ENCODE results near the gene CIB2. TPM values are rescaled to one million over a fixed set of nuclear protein-coding genes. Genes with fewer than 3 reads are reported as not detected.
A peak's percentile ranks its signal among the peaks of the same experiment; 100 is the strongest.
"Not testable (repeated sequence)": the region's sequence is repeated elsewhere in the genome, so short reads cannot be mapped to it uniquely, and the experiment has no call there.

CIB2 gene
- total RNA-seq, 1 donor from 2014 or later: 9.6 TPM

DNA sequence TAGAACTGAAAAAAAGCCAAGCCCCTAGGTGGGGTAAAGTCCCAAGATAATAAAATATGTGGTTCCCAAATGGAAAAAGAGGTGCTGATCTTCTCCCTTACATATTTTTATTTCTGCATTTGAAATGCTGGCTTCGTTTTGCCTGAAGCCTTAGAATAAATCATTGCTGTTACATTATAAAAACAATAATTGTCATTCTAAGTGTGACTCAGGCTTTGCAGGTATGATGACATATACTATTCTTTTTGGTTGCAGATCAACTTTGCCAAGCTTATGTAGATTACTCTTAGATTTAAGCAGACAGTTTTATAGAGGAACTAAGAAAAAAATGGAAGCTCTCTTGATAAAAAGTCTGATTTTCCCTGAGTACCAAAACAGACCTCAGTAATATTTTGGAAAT lies 25.4 kb upstream of the CIB2 start:
- Mint-ChIP-seq H3K27ac (ENCODE audit: unreplicated experiment) (peak overlapping the region; percentile 31), H3K4me3 (ENCODE audit: unreplicated experiment) (no peak overlapping the region), H3K4me1 (ENCODE audit: unreplicated experiment) (peaks cover 12% of the 10 kb centered on the region), H3K9me3 (ENCODE audit: unreplicated experiment) (no peaks in the 10 kb centered on the region), H3K27me3 (ENCODE audit: unreplicated experiment) (no peaks in the 10 kb centered on the region), H3K36me3 (ENCODE audit: unreplicated experiment) (peaks cover 10% of the 10 kb centered on the region)
- no peak for TF ChIP-seq CTCF (IDR thresholded peaks at IDR 0.05)
- DNase-seq (ENCODE audit: extremely low spot score, unreplicated experiment): no peak

- Mint-ChIP-seq H3K36me3 (ENCODE audit: unreplicated experiment) (peaks cover 9% of the 10 kb centered on the region), H3K4me1 (ENCODE audit: unreplicated experiment) (peaks cover 17% of the 10 kb centered on the region), H3K27ac (ENCODE audit: unreplicated experiment) (peak overlapping the region; percentile 1), H3K27me3 (ENCODE audit: unreplicated experiment) (no peaks in the 10 kb centered on the region), H3K9me3 (ENCODE audit: unreplicated experiment) (no peaks in the 10 kb centered on the region), H3K4me3 (ENCODE audit: unreplicated experiment) (no peak overlapping the region)
- TF ChIP-seq CTCF (IDR thresholded peaks at IDR 0.05): no peak
- no peak for DNase-seq (ENCODE audit: extremely low spot score, unreplicated experiment)
Observed at GRCh38 chr15:78155355-78155939, 24.2 kb upstream of the CIB2 start.

- H3K4me3 Mint-ChIP-seq (ENCODE audit: unreplicated experiment): no peak overlapping the region
- no peaks in the 10 kb centered on the region for H3K27me3 Mint-ChIP-seq (ENCODE audit: unreplicated experiment)
- H3K27ac Mint-ChIP-seq (ENCODE audit: unreplicated experiment): no peak overlapping the region
- no peaks in the 10 kb centered on the region for H3K9me3 Mint-ChIP-seq (ENCODE audit: unreplicated experiment)
- no peak for DNase-seq (ENCODE audit: extremely low spot score, unreplicated experiment)
- peaks cover 9% of the 10 kb centered on the region for H3K36me3 Mint-ChIP-seq (ENCODE audit: unreplicated experiment)
- H3K4me1 Mint-ChIP-seq (ENCODE audit: unreplicated experiment): peaks cover 22% of the 10 kb centered on the region
- TF ChIP-seq CTCF (IDR thresholded peaks at IDR 0.05): no peak
Observed at GRCh38 chr15:78154955-78155354, 23.7 kb upstream of the CIB2 start.

DNA sequence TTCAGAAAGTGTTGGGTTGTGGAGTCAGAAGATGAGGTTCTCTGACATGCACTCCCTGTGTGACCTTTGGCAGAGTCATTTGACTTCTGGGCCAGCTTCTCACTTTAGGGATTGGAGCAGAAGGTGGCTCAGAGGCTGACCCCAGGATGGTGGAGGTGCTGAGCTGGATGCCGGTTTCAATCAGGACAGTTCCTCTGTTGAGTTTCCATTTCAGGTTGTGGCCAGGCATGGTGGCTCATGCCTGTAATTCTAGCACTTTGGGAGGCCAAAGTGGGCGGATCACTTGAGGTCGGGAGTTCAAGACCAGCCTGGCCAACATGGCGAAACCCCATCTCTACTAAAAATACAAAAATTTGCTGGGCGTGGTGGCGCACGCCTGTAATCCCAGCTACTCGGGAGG lies 19.8 kb upstream of the CIB2 start:
- H3K27me3 Mint-ChIP-seq (ENCODE audit: unreplicated experiment): not testable (repeated sequence)

DNA sequence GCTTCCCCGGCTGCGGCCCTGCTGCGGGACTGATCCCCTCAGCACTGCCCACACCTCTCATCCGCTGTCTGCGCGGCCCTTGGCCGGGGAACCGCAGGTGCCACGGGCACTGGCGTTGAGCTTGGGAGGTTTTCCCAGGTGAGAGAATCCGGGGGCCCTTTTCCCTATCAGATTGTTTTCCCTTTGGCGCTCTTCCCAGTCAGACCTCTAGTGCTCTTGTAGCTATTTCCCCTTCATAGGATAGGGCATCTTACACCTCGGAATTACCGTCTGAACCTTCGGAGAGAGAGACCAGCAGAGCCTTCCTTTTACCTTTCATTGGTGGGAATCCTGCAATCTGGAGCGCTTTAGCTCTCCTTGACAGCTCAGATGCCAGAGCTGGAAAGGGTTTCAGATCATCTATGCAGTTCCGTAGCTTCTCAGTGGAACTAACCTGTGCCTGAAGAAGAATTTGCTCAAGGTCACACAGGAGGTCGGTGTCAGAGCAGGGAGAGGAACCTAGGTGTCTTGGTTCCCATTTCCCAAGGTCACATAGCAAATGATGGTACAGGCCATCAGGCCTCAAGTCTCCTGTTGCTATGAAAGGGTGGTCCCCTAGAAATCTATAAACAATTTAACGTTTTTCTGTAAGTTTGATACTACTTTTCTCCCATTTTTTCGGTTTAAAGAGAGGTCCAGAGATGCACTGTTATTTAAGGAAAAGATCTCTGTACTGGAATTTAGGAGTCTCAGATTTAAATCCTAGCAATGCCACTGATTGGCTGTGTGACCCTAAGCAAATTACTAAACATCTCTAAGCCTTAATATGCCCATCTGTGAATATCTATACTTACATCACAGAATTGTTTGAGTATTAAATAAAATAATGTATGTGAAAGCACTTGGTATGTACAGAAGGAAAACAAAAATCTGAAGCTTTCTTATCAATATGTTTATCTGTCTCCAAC lies 18.8 kb upstream of the CIB2 start:
- H3K27ac Mint-ChIP-seq (ENCODE audit: unreplicated experiment): peak overlapping the region; percentile 46
- H3K4me3 Mint-ChIP-seq (ENCODE audit: unreplicated experiment): peak overlapping the region; percentile 82
- peaks cover 26% of the 10 kb centered on the region for H3K4me1 Mint-ChIP-seq (ENCODE audit: unreplicated experiment)
- no peaks in the 10 kb centered on the region for H3K9me3 Mint-ChIP-seq (ENCODE audit: unreplicated experiment)
- no peaks in the 10 kb centered on the region for H3K27me3 Mint-ChIP-seq (ENCODE audit: unreplicated experiment)
- no peak for TF ChIP-seq CTCF (IDR thresholded peaks at IDR 0.05)
- H3K36me3 Mint-ChIP-seq (ENCODE audit: unreplicated experiment): no peaks in the 10 kb centered on the region
- no peak for DNase-seq (ENCODE audit: extremely low spot score, unreplicated experiment)

More for the DNA sequence above, 19.8 kb upstream of the CIB2 start:
- not testable (repeated sequence) for H3K27ac Mint-ChIP-seq (ENCODE audit: unreplicated experiment); H3K9me3 Mint-ChIP-seq (ENCODE audit: unreplicated experiment); H3K4me3 Mint-ChIP-seq (ENCODE audit: unreplicated experiment); DNase-seq (ENCODE audit: extremely low spot score, unreplicated experiment); H3K36me3 Mint-ChIP-seq (ENCODE audit: unreplicated experiment)
- peaks cover 36% of the 10 kb centered on the region for H3K4me1 Mint-ChIP-seq (ENCODE audit: unreplicated experiment)
